HL-60/S4 treated with phorbol 12-myristate 13-acetate at 8.2 ng/mL for 4 days and 3 days (cell line): ENCODE data around the gene CYP2S1.
"Not testable (repeated sequence)": the region's sequence is repeated elsewhere in the genome, so short reads cannot be mapped to it uniquely, and the experiment has no call there.

Source experiments
- in situ Hi-C: fragments of 300-500 bp; cut with MboI; formaldehyde crosslinking; loops from 2 replicates; pipeline ENCODE4 v1.15.0; 2022; ENCODE audit warnings: low sequenced_read_pairs

CYP2S1 gene

GRCh38 chr19:41192574-41193429, at the start of gene CYP2S1:
Gene CYP2S1, plus strand, starts transcription at chr19:41193219. Its CDS starts 46 bp downstream, at chr19:41193265.
- in situ Hi-C loops, result no loop called here

GRCh38 chr19:41144403-41144802, 48.6 kb upstream of the CYP2S1 start:
- in situ Hi-C loops, result loop anchor here (25.0 kb wide), 1 partner anchor 482 kb away; no protein-coding TSS in a partner anchor

- in situ Hi-C loops, result loop anchor here (25.0 kb wide), 1 partner anchor 488 kb away; no protein-coding TSS in a partner anchor
Observed at GRCh38 chr19:41149831-41150230, 43.2 kb upstream of the CYP2S1 start.

GRCh38 chr19:41150986-41151385, 42.0 kb upstream of the CYP2S1 start:
- in situ Hi-C loops, result not testable (repeated sequence)

- in situ Hi-C loops, result no loop called here
Observed at GRCh38 chr19:41154060-41154459, 39.0 kb upstream of the CYP2S1 start.

- in situ Hi-C loops, result no loop called here
Observed at GRCh38 chr19:41156207-41156606, 36.8 kb upstream of the CYP2S1 start.

- in situ Hi-C loops, result no loop called here
Observed at GRCh38 chr19:41159881-41160280, 33.1 kb upstream of the CYP2S1 start.

GRCh38 chr19:41161903-41162302, 31.1 kb upstream of the CYP2S1 start:
- in situ Hi-C loops, result no loop called here

GRCh38 chr19:41166944-41167804, 25.8 kb upstream of the CYP2S1 start:
- in situ Hi-C loops, result no loop called here

GRCh38 chr19:41172297-41173164, 20.5 kb upstream of the CYP2S1 start:
- in situ Hi-C loops, result no loop called here

GRCh38 chr19:41174297-41174928, 18.6 kb upstream of the CYP2S1 start:
- in situ Hi-C loops, result no loop called here

- in situ Hi-C loops, result no loop called here
Observed at GRCh38 chr19:41175801-41176777, 16.9 kb upstream of the CYP2S1 start.

GRCh38 chr19:41180173-41180572, 12.8 kb upstream of the CYP2S1 start:
- in situ Hi-C loops, result not testable (repeated sequence)

- in situ Hi-C loops, result no loop called here
Observed at GRCh38 chr19:41186971-41187883, 5.8 kb upstream of the CYP2S1 start.

- in situ Hi-C loops, result no loop called here
Observed at GRCh38 chr19:41187884-41188279, 5.1 kb upstream of the CYP2S1 start.

- in situ Hi-C loops, result no loop called here
Observed at GRCh38 chr19:41189425-41190065, 3.5 kb upstream of the CYP2S1 start.

- in situ Hi-C loops, result no loop called here
Observed at GRCh38 chr19:41193430-41194156, 574 bp downstream of the CYP2S1 start.
